HG02840 (cell line): Measurements from ENCODE around the gene MAP7D2.
"Not testable (repeated sequence)": the region's sequence is repeated elsewhere in the genome, so short reads cannot be mapped to it uniquely, and the experiment has no call there.

Experiments used
- ATAC-seq: cut with Tn5 transposase; IDR thresholded peaks from one replicate; pipeline ENCODE4 v1.9.1; 2021; ENCODE audit warnings: mild to moderate bottlenecking, moderate library complexity, moderate number of reproducible peaks; ENCODE audit not compliant: unreplicated experiment, low FRiP score

The MAP7D2 gene

GRCh38 chrX:20116577-20117240 is at the start of gene MAP7D2:
Gene MAP7D2, minus strand, starts transcription at chrX:20116907. Its CDS starts 28 bp downstream, at chrX:20116879.
- no peak for ATAC-seq

- not testable (repeated sequence) for ATAC-seq
Observed at GRCh38 chrX:20162516-20162915, 45.8 kb upstream of the MAP7D2 start.

- ATAC-seq, result no peak
Observed at GRCh38 chrX:20159797-20160385, 43.2 kb upstream of the MAP7D2 start.

DNA sequence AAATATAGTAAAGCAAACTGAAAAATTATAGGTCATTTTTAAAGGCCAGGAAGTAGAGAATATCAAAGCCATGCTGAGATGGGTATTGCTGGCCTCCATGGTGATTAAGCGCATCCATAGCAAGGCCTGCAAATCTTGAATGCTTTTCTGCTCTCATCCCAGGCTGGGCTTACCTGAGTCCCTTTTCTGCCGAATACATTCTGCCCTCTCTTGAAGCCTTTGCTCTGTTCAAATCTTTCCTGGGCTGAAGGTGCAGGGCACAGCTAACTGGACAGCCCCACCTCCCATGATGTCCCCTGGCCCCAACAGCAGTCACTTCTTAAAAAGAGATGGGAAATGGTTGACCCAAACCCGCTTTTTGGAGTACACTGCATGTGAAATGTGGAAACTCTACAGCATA is 35.0 kb upstream of the MAP7D2 start:
- ATAC-seq, result no peak

DNA sequence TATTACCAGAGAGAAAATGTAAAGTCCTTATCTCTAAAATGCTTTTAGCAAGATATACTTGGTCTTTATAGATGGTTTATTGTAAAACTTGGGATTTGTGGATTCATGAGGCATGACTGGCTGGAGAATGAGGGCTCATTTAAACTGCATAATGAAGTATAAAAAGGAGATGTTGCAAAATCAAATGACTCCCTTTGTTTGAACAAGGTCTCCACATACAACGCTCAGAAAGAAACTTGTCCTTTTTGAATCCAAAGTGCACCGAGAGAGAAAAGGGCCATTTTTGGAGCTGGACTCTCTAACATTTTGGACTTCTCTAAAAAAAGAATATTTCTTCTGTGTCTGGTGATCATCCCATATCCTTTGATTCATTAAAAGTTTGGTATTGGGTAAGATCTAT is 32.6 kb upstream of the MAP7D2 start:
- ATAC-seq, result no peak

DNA sequence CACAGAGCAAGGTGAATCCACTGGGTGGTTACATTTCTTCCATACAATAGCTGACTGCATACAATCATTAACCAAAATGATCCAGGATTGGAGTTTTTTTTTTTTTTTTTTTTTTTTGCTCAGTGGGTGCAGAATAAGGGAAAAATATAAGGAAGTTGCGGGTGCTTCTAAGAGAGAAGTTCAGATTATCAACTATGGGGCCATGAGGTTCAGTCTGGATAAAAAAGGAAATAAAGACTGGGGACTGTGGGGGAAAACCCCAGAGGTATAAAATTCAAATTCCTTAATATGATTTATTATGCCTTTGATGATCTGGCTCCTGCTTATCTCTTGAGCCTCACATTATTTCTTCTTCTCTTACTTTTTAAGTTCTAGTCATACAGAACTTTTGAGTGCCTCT is 30.9 kb upstream of the MAP7D2 start:
- no peak for ATAC-seq

- ATAC-seq, result no peak
Observed at GRCh38 chrX:20144491-20144890, 27.8 kb upstream of the MAP7D2 start.

GRCh38 chrX:20143561-20143960 is 26.9 kb upstream of the MAP7D2 start:
- no peak for ATAC-seq

GRCh38 chrX:20143111-20143510 is 26.4 kb upstream of the MAP7D2 start:
- no peak for ATAC-seq

- ATAC-seq, result peak; percentile 99
Observed at GRCh38 chrX:20141281-20142220, 24.8 kb upstream of the MAP7D2 start, which contains the start of gene EIF1AX. Gene EIF1AX, minus strand, starts transcription at chrX:20141838. Its CDS starts 198 bp downstream, at chrX:20141640.

DNA sequence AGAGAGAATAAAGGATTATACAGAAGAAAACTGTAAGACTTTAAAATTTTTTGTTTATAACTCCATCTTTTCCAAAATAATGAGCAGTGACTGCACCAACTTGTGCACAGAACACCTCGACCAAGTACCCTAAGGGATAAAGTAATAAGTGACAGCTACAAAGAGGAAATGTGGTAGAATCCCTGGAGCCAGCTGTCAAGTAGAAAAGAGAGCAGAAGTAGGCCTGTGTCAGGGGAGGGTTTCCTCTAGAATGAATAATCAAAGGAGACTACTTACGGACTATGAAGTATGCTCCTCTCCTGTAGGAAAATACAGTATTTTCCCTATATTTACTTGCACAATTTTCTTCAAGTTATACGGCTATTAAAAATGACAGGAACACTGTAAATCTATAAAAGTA is 23.7 kb upstream of the MAP7D2 start:
- ATAC-seq, result no peak

DNA sequence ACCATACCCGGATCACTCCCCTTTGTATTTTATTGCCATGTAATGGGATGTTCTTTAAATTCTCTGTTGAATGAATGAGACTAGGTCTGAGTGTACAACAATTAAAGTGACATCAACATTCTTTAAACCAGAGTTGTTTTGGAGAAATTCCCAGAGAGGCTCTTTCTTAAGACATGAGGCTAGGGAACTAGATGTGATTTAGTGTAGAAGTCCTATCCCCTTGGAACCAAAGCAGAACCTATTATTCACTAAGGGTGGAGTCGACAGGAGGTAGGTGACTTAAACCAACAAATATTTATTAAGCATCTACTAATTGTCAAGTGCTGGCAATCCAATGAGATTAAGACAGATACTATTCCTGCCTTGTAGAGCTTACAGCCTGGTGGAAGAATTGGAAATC is 23.3 kb upstream of the MAP7D2 start:
- no peak for ATAC-seq

- no peak for ATAC-seq
Observed at GRCh38 chrX:20135944-20136343, 19.2 kb upstream of the MAP7D2 start.

DNA sequence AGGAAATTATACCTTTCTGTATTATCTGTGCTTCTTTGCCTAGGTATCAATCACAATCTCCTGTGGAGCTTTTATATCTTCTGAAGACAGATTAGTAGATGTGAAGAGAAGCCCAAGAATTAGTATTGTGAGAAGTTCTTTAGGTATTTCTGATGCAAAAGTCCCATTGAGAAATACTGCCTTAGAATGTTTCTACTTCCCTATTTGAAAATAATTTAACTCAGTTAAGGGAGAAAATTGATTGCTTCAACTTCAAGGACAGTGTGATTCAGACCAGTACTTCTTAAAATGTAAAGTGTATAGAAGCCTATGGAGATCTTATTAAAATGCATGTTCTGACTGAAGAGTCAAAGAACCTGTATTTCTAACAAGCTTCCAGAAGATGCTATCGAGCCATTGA is 16.0 kb upstream of the MAP7D2 start:
- no peak for ATAC-seq

- no peak for ATAC-seq
Observed at GRCh38 chrX:20130357-20130756, 13.7 kb upstream of the MAP7D2 start.

- no peak for ATAC-seq
Observed at GRCh38 chrX:20129547-20129946, 12.8 kb upstream of the MAP7D2 start.

GRCh38 chrX:20128670-20129069 is 12.0 kb upstream of the MAP7D2 start:
- no peak for ATAC-seq

DNA sequence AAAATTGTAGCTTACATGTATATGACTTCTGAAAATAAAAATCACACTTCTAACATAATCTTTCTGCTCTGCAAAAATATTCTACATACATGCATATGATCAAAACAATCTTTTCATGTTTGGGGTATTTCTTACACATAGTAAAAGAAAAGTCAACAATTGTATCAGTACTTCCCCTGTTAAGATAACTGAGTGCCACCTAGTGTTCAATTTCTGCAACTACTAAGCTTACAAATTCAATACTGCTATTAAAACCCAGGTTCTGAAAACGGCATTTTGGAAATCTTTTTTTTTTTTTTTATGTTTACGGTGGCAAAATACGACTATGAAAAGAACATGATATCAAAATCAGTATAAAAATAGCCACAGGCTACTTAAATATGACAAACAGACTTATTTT is 10.7 kb upstream of the MAP7D2 start:
- peak; percentile 58 for ATAC-seq

DNA sequence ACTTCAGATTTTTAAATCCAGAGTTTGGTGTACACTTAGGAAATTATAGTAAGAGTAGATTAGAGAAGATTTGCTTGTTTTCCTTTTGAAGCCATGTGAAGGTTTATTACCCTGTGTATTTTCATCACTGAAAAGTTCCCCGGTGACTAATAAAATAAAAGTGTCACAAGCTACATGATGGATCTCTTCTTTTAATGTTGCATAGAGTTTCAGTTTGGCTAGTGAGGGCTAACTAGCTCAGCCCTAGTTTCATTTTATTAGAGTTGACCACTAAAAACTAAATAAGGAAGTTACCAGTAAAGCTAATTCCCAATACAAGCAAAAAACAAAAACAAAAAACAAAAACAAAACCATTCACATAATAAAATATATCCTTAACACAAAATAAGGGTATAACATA is 10.1 kb upstream of the MAP7D2 start:
- not testable (repeated sequence) for ATAC-seq

DNA sequence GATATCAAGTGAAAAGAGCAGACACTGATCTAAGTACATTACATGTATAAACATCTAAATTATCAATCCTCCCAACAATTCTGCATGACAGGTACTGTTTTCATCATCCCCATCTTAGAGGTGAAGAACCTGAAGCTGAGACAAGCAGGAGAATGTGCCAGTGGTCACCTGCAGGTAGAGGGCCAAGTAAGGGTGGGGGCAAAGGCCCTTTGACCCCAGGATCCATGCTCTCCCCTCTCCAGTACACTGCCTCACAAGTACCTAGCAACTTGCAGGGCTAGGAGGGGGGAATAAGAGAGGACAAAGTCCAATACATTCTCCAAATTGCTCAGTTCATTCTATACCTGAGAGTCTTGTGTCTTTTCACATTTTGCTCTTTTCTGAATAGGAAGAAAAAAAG is 8.3 kb upstream of the MAP7D2 start:
- no peak for ATAC-seq
